Spleen (tissue), 11 donors: Measurements from ENCODE around the gene MICAL2. TPM values are rescaled to one million over a fixed set of nuclear protein-coding genes. Genes with fewer than 3 reads are reported as not detected.

ENCODE experiments used
- DNase-seq: peaks from one replicate; pipeline ENCODE4 v3.0.0-alpha.2; 2020
- H3K27ac ChIP-seq, 8 donors: fragments of 200-600 bp; sonication (generic) in 7 of 8; 1 replicate in 4 of 8; 2 replicates in 4 of 8; pipeline versions ENCODE4 v1.5.0 to v1.8.0; 2016 to 2021; ENCODE audit warnings: inconsistent platforms in 4 of 8, mild to moderate bottlenecking in 4 of 8, moderate library complexity in 1 of 8
- H3K27me3 ChIP-seq, 7 donors: fragments of 200-600 bp; sonication (generic) in 6 of 7; replicated peaks in 1 of 7; 1 replicate in 4 of 7; 2 replicates in 3 of 7; pipeline versions ENCODE4 v1.5.0 to v1.8.0; 2016 to 2021; ENCODE audit warnings: inconsistent platforms in 3 of 7, mild to moderate bottlenecking in 1 of 7
- H3K36me3 ChIP-seq, 6 donors: fragments of 200-600 bp; sonication (generic) in 5 of 6; 1 replicate in 4 of 6; 2 replicates in 2 of 6; pipeline versions ENCODE4 v1.5.0 to v1.8.0; 2016 to 2021; ENCODE audit warnings: inconsistent platforms in 2 of 6
- H3K4me1 ChIP-seq, 6 donors: fragments of 200-600 bp; sonication (generic) in 5 of 6; 1 replicate in 3 of 6; 2 replicates in 3 of 6; pipeline versions ENCODE4 v1.5.0 to v1.8.0; 2016 to 2021; ENCODE audit warnings: inconsistent platforms in 3 of 6
- H3K4me3 ChIP-seq, 8 donors: fragments of 200-600 bp; sonication (generic) in 7 of 8; 1 replicate in 4 of 8; 2 replicates in 4 of 8; pipeline versions ENCODE4 v1.5.0 to v1.8.0; 2016 to 2021; ENCODE audit warnings: inconsistent platforms in 4 of 8, mild to moderate bottlenecking in 4 of 8, moderate library complexity in 2 of 8
- H3K9me3 ChIP-seq, 8 donors: fragments of 200-600 bp; sonication (generic) in 7 of 8; 1 replicate in 4 of 8; 2 replicates in 4 of 8; pipeline versions ENCODE4 v1.5.0 to v1.8.0; 2016 to 2021; ENCODE audit warnings: inconsistent platforms in 4 of 8
- CTCF ChIP-seq, 11 experiments: fragments of 200-600 bp in 7 of 11; fragments of 450-650 bp in 4 of 11; sonication (generic) in 4 of 11; IDR thresholded peaks in 8 of 11; conservative IDR thresholded peaks in 3 of 11; 1 replicate in 7 of 11; 2 replicates in 4 of 11; pipeline versions ENCODE4 v1.4.0 to v1.8.0; 2016 to 2021; ENCODE audit warnings: antibody characterized with exemption in 11 of 11, inconsistent platforms in 4 of 11, mild to moderate bottlenecking in 1 of 11
- POLR2A ChIP-seq, 3 donors: fragments of 450-650 bp; IDR thresholded peaks; one replicate each; pipeline ENCODE4 v1.5.1; 2017; ENCODE audit warnings: antibody characterized with exemption in 3 of 3, mild to moderate bottlenecking in 1 of 3
- POLR2AphosphoS5 ChIP-seq, 3 donors: sonication (generic); formaldehyde crosslinking; IDR thresholded peaks; one replicate each; pipeline ENCODE4 v1.5.1; 2017; ENCODE audit warnings: antibody characterized with exemption in 3 of 3
- WGBS, 5 donors: extraction: QIAGEN DNeasy Blood & Tissue Kit in 3 of 5; methylation state at CpG; one replicate each; pipeline versions ENCODE4 v1.1.5 to v1.1.7; 2013 to 2018; 5-methylcytosine and 5-hydroxymethylcytosine counted together
- intact Hi-C: fragments of 100-400 bp; cut with DNase I; formaldehyde crosslinking; loops from one replicate; pipeline ENCODE4 v1.15.0; 2023; ENCODE audit warnings: low total_unique reads
- polyA plus RNA-seq, 3 donors: library from polyadenylated mRNA; stranded (reverse); fragments of 200-250 nt; gene quantifications; one replicate each; pipeline ENCODE4 v1.2.1, GENCODE V29; 2013
- total RNA-seq, 7 donors: library from RNA; depleted of rRNA in 3 of 7; stranded (reverse); fragments of >200 nt in 3 of 7; fragmentation: NEBNext Ultra II Directional in 4 of 7; extraction: Animal tissue kit (Norgen Biotek cat#: 25700) in 4 of 7; gene quantifications; one replicate each; pipeline versions ENCODE4 v1.1.0 to v1.2.1, GENCODE V29; 2016 to 2021
- donor health status: healthy with polysubstance abuse.
- donor health status: DM: no; HTN: no; CAD: no; lungs with moderate emphysema.
- donor health status: DM: no; HTN: no; CAD: no.
- donor health status: Bipolar disorder and iron deficiency.
- donor health status: healthy.
- donor health status: DM: no; HTN: no; CAD: no.
- donor health status: DM: yes; HTN: yes; CAD: no.

The MICAL2 gene
- total and polyA plus RNA-seq, 10 donors: 1.9 to 50.8 (median 32.3) TPM

- Histone ChIP-seq H3K4me3 (peak overlapping the region in 2 of 8 donors; percentile 8 to 39), H3K27ac (peak overlapping the region; percentile 36 to 85 (median 73)), H3K9me3 (no peaks in the 10 kb centered on the region), H3K36me3 (peaks cover 0 to 53% (median 2%) of the 10 kb centered on the region in 6 donors), H3K4me1 (peaks cover 15 to 67% (median 45%) of the 10 kb centered on the region in 6 donors), H3K27me3 (no peaks in the 10 kb centered on the region)
- intact Hi-C loops: no loop called here
- 38 to 63% (median 52%) methylated on average over 7 of the region's 7 CpGs for WGBS, 5 donors
- no peak for DNase-seq
- TF ChIP-seq POLR2AphosphoS5 (IDR thresholded peaks at IDR 0.05): no peak
- TF ChIP-seq POLR2A (IDR thresholded peaks at IDR 0.05): no peak
- TF ChIP-seq CTCF (IDR thresholded peaks at IDR 0.05 in 8 of 11, conservative IDR thresholded peaks at IDR 0.05 in 3 of 11): no peak
These were observed 113.6 kb downstream of the MICAL2 start for GRCh38 chr11:12223771-12224536.

- peak overlapping the region; percentile 36 to 85 (median 73) for H3K27ac ChIP-seq
- H3K9me3 ChIP-seq: no peaks in the 10 kb centered on the region
- TF ChIP-seq POLR2AphosphoS5 (IDR thresholded peaks at IDR 0.05) (peak; percentile 82 to 93 (median 88)), CTCF (IDR thresholded peaks at IDR 0.05 in 8 of 11, conservative IDR thresholded peaks at IDR 0.05 in 3 of 11) (peak in 1 of 11 experiments; percentile 10), POLR2A (IDR thresholded peaks at IDR 0.05) (no peak)
- peaks cover 15 to 62% (median 45%) of the 10 kb centered on the region in 6 donors for H3K4me1 ChIP-seq
- H3K27me3 ChIP-seq: no peaks in the 10 kb centered on the region
- peak; percentile 96 for DNase-seq
- WGBS, 5 donors: 10 to 32% (median 15%) methylated on average over 8 to 12 of the region's 12 CpGs
- intact Hi-C loops: no loop called here
- H3K4me3 ChIP-seq: peak overlapping the region in 2 of 8 donors; percentile 8 to 39
- peaks cover 0 to 58% (median 2%) of the 10 kb centered on the region in 6 donors for H3K36me3 ChIP-seq
These were observed 114.1 kb downstream of the MICAL2 start for GRCh38 chr11:12224537-12224893.

- intact Hi-C loops: no loop called here
- Histone ChIP-seq H3K36me3 (peaks cover 0 to 63% (median 2%) of the 10 kb centered on the region in 6 donors), H3K4me1 (peaks cover 15 to 56% (median 44%) of the 10 kb centered on the region in 6 donors), H3K27ac (peak overlapping the region in 6 of 8 donors; percentile 23 to 85 (median 78)), H3K4me3 (peak overlapping the region in 1 of 8 donors; percentile 39), H3K27me3 (no peaks in the 10 kb centered on the region), H3K9me3 (no peaks in the 10 kb centered on the region)
- no peak for DNase-seq
- WGBS, 5 donors: 71 to 91% (median 77%) methylated on average over 8 of the region's 8 CpGs
- TF ChIP-seq CTCF (IDR thresholded peaks at IDR 0.05 in 8 of 11, conservative IDR thresholded peaks at IDR 0.05 in 3 of 11) (no peak), POLR2A (IDR thresholded peaks at IDR 0.05) (no peak), POLR2AphosphoS5 (IDR thresholded peaks at IDR 0.05) (no peak)
These were observed 114.8 kb downstream of the MICAL2 start for GRCh38 chr11:12225046-12225739.

- WGBS, 5 donors: 90 to 96% (median 94%) methylated on average over 8 of the region's 8 CpGs
- H3K4me1 ChIP-seq: peaks cover 15 to 47% (median 40%) of the 10 kb centered on the region in 6 donors
- TF ChIP-seq POLR2AphosphoS5 (IDR thresholded peaks at IDR 0.05): no peak
- no peak for TF ChIP-seq CTCF (IDR thresholded peaks at IDR 0.05 in 8 of 11, conservative IDR thresholded peaks at IDR 0.05 in 3 of 11)
- no peak for TF ChIP-seq POLR2A (IDR thresholded peaks at IDR 0.05)
- H3K4me3 ChIP-seq: no peak overlapping the region
- DNase-seq: no peak
- intact Hi-C loops: no loop called here
- H3K27ac ChIP-seq: peak overlapping the region in 1 of 8 donors; percentile 81
- H3K36me3 ChIP-seq: peaks cover 0 to 69% (median 2%) of the 10 kb centered on the region in 6 donors
- no peaks in the 10 kb centered on the region for H3K27me3 ChIP-seq
- H3K9me3 ChIP-seq: no peaks in the 10 kb centered on the region
These were observed 115.7 kb downstream of the MICAL2 start for GRCh38 chr11:12226093-12226492.
